ENCODE results near the gene ZGLP1. TPM values are rescaled to one million over a fixed set of nuclear protein-coding genes. Genes with fewer than 3 reads are reported as not detected.

The ZGLP1 gene
- total and polyA plus RNA-seq, 7 donors, result 0.59 to 2.9 (median 0.85) TPM; not detected in 1

DNA sequence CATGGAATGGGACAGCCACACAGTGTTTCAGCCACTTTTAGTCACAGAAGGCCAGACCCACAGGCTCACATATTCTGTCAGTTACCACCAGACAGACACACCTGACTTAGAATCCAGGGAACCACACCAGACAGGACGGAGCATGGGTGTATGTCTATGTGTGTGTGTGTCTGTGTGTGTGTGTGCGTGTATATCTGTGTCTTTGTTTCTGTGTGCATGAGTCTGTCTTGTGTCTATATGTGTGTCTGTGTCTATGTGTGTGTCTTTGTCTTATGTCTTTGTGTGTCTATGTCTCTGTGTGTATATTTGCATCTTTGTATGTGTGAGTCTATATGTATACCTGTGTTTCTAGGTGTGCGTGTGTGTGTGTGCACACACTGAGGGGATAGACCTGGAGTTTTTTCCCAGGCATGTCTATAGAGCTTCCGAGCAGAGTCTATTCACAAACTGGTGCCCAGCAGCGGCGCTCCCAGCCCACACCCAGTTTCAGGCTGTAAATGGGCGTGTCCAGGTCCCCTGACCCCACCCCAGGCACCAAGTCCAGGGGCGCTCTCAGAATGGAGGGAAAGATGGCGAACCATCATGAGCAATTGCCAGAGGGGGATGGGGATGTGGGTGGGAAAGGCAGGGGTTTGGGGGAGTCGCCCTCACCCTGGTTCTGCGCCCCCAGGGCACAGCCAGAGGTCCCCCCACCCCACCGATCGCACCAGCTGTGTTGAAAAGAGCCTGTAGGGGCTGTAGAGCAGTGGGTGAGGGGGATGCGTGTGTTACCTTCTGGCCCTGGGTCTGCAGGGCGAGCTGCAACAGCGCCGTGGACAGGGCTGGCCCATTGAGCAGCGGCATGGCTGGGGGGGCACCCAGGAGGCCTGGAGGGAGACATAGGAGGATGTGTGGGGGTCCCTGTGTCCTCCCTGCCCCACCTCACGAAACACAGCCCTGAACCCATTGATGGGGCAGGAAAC is 12.5 kb upstream of the ZGLP1 start:
- H3K27me3 ChIP-seq (ENCODE audit: insufficient read depth in 3 of 3, low read length in 2 of 3), result no peaks in the 10 kb centered on the region
- H3K4me3 ChIP-seq, result no peak overlapping the region
- H3K27ac ChIP-seq, result no peak overlapping the region
- H3K4me1 ChIP-seq, result no peaks in the 10 kb centered on the region
- peaks cover 8 to 99% of the 10 kb centered on the region in 2 donors for H3K36me3 ChIP-seq (ENCODE audit: insufficient read depth in 1 of 2, low read depth in 1 of 2)
- intact Hi-C loops (cut with DNase I), result no loop called here
- no peak for ATAC-seq
- WGBS, 3 donors, result 94 to 96% (median 95%) methylated on average over 15 to 19 of the region's 19 CpGs
- H3K9me3 ChIP-seq, result no peaks in the 10 kb centered on the region
- no peak for DNase-seq
- TF ChIP-seq, protein P1, sequence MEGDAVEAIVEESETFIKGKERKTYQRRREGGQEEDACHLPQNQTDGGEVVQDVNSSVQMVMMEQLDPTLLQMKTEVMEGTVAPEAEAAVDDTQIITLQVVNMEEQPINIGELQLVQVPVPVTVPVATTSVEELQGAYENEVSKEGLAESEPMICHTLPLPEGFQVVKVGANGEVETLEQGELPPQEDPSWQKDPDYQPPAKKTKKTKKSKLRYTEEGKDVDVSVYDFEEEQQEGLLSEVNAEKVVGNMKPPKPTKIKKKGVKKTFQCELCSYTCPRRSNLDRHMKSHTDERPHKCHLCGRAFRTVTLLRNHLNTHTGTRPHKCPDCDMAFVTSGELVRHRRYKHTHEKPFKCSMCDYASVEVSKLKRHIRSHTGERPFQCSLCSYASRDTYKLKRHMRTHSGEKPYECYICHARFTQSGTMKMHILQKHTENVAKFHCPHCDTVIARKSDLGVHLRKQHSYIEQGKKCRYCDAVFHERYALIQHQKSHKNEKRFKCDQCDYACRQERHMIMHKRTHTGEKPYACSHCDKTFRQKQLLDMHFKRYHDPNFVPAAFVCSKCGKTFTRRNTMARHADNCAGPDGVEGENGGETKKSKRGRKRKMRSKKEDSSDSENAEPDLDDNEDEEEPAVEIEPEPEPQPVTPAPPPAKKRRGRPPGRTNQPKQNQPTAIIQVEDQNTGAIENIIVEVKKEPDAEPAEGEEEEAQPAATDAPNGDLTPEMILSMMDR (IDR thresholded peaks at IDR 0.05), result no peak

DNA sequence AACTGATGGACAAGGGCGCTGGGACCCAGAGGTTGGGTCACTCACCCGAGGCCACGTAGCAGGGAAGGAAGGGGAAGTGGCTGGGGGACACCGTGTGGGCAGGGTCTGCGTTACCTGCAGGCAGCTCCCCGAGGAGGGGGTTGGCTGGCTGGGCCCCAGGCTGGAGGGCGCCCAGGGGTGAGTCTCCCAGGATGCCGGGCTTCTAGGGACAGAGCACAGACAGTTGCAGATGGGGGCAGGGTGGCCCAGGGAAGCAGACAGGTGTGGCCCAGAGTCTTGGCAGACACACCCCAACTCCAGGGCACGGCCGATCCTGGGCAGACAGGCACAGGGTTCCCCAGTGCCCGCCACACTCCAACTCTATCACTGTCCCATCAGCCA is 11.8 kb upstream of the ZGLP1 start:
- WGBS, 3 donors, result 83 to 86% (median 86%) methylated on average over 10 to 11 of the region's 11 CpGs
- H3K4me3 ChIP-seq, result no peak overlapping the region
- intact Hi-C loops (cut with DNase I), result no loop called here
- H3K4me1 ChIP-seq, result no peaks in the 10 kb centered on the region
- ATAC-seq (no peak), DNase-seq (no peak)
- no peaks in the 10 kb centered on the region for H3K9me3 ChIP-seq
- H3K27ac ChIP-seq, result no peak overlapping the region
- TF ChIP-seq, protein P1 (IDR thresholded peaks at IDR 0.05), result no peak
- H3K27me3 ChIP-seq (ENCODE audit: insufficient read depth in 3 of 3, low read length in 2 of 3), result no peaks in the 10 kb centered on the region
- H3K36me3 ChIP-seq (ENCODE audit: insufficient read depth in 1 of 2, low read depth in 1 of 2), result peaks cover 8 to 98% of the 10 kb centered on the region in 2 donors

DNA sequence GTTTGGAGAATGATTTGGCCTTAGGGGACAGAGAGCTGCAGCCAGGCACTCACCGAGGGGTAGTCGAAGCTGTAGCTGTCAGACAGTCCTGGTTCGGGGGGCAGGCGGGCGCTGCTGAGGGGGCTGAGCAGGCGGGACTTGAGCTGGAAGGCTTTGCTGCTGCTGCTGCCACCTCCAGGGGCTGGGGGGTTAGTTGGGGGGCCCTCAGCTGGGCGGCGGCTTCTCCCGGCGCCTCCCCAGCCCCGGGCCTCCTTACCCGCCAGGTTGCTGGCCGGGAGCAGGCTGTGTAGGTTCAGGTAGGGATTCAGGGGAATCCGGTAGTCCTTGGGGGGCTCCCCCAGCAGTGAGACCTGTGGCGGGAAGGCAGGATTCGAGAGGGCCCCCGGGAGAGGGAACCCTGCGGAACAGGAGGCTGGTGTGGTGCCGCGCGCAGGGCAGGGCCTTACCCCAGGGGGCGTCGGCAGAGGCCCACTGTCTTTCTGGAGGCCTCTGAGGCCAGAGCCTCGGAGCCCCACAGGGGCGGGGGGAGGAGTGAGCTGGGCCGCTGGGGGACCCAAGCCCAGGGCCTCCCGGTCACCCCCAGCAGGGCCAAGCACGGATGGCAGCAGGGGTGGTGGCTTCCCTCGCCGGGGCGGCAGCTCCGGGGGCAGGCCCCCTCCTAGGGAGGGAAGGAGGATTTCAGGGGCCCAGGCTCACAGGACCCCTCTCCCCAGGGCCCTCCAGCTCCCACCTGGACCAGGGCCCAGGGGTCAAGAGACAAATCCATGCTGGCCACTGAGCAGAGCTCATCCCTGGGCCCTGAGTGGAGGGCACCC is 11.2 kb upstream of the ZGLP1 start:
- DNase-seq (no peak), ATAC-seq (no peak)
- H3K36me3 ChIP-seq (ENCODE audit: insufficient read depth in 1 of 2, low read depth in 1 of 2), result peaks cover 8 to 92% of the 10 kb centered on the region in 2 donors
- 94 to 96% (median 94%) methylated on average over 18 to 32 of the region's 32 CpGs for WGBS, 3 donors
- H3K4me1 ChIP-seq, result no peaks in the 10 kb centered on the region
- intact Hi-C loops (cut with DNase I), result no loop called here
- H3K4me3 ChIP-seq, result no peak overlapping the region
- no peaks in the 10 kb centered on the region for H3K27me3 ChIP-seq (ENCODE audit: insufficient read depth in 3 of 3, low read length in 2 of 3)
- H3K27ac ChIP-seq, result no peak overlapping the region
- no peaks in the 10 kb centered on the region for H3K9me3 ChIP-seq
- TF ChIP-seq, protein P1 (IDR thresholded peaks at IDR 0.05), result no peak

DNA sequence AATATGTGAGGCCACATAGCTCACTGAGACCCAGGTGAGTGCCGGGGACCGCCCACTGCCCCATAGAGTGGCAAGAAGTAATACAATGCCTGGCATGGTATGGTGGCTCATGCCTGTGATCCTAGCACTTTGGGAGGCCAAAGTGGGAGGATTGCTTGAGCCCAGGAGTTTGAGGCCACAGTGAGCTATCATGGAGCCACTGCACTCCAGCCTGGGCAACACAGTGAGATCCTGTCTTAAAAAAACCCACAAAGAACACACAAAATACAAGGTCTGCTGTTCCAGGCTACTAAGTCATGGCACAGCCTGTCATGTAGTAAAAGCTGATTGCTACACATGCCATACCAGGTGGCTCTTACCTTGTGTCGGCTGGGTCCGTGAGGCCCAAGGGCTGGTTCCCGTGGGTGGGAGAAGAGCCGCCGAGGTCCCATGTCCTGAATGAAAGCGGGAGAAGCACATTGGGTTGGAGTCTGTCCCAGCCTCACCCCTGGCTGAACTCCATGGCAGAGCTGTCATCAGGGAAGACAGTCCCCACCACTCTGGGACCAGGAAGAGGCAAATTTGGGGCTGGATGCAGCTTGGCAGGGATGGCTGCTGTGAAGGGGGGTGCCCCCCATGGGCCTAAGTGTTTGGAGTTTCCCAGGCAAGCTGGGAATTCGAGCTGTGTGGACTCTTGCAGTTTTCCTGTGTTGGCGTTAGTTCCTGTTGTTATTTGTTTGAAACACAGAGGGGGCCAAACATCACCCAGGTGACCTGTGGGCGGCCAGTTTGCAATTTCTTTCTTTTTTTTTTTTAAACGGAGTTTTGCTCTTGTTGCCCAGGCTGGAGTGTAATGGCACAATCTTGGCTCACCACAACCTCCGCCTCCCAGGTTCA is 9.4 kb upstream of the ZGLP1 start:
- 88 to 89% (median 88%) methylated on average over 13 of the region's 13 CpGs for WGBS, 3 donors
- TF ChIP-seq, protein P1 (IDR thresholded peaks at IDR 0.05), result no peak
- H3K4me1 ChIP-seq, result peaks cover 3% of the 10 kb centered on the region

More for the DNA sequence above, 9.4 kb upstream of the ZGLP1 start:
- intact Hi-C loops (cut with DNase I), result no loop called here
- Histone ChIP-seq H3K4me3 (no peak overlapping the region), H3K9me3 (no peaks in the 10 kb centered on the region), H3K27me3 (ENCODE audit: insufficient read depth in 3 of 3, low read length in 2 of 3) (no peaks in the 10 kb centered on the region), H3K27ac (no peak overlapping the region), H3K36me3 (ENCODE audit: insufficient read depth in 1 of 2, low read depth in 1 of 2) (peaks cover 8 to 78% of the 10 kb centered on the region in 2 donors)
- DNase-seq (no peak), ATAC-seq (no peak)

All from psoas muscle (tissue), 8 donors.